HEK293T (cell line): ENCODE results near the gene NCKAP5L.

Experiments used
- FOXK2 ChIP-seq: fragments of 450-650 bp; IDR thresholded peaks from 2 replicates; pipeline ENCODE4 v1.6.1; 2016; ENCODE audit warnings: mild to moderate bottlenecking
- LEF1 ChIP-seq: fragments of 450-650 bp; IDR thresholded peaks from 2 replicates; pipeline ENCODE4 v1.6.1; 2017; ENCODE audit warnings: mild to moderate bottlenecking, borderline replicate concordance
- PKNOX1 ChIP-seq: fragments of 450-650 bp; IDR thresholded peaks from 2 replicates; pipeline ENCODE4 v1.6.1; 2016
- SP1 ChIP-seq: fragments of 450-650 bp; IDR thresholded peaks from 2 replicates; pipeline ENCODE4 v1.6.1; 2017
- ZNF384 ChIP-seq: fragments of 450-650 bp; IDR thresholded peaks from 2 replicates; pipeline ENCODE4 v1.6.1; 2016

GRCh38 chr12:49824416-49824815 lies 3.8 kb downstream of the NCKAP5L start:
- TF ChIP-seq PKNOX1 (no peak), SP1 (no peak), LEF1 (no peak), FOXK2 (no peak), ZNF384 (no peak)
